Effector memory CD8-positive, alpha-beta T cell (primary cell): ENCODE data around the gene GHRHR.

ENCODE experiments used
- ATAC-seq: fragments of 150-1000 bp; cut with Tn5 transposase; replicated peaks from 2 replicates; pipeline ENCODE4 v1.10.0; 2021; ENCODE audit warnings: mild to moderate bottlenecking, moderate library complexity
- DNase-seq, 3 experiments: peaks; one replicate each; pipeline ENCODE4 v3.0.0; 2021
- H3K27ac Mint-ChIP-seq, 2 donors: one replicate each; pipeline ENCODE4 v1.8.0; 2022; ENCODE audit warnings: mild to moderate bottlenecking in 2 of 2, mixed read lengths in 2 of 2, moderate library complexity in 2 of 2
- H3K27me3 Mint-ChIP-seq, 2 donors: one replicate each; pipeline ENCODE4 v1.8.0; 2022; ENCODE audit warnings: mixed read lengths in 2 of 2
- H3K36me3 Mint-ChIP-seq: one replicate; pipeline ENCODE4 v1.8.0; 2022; ENCODE audit warnings: mild to moderate bottlenecking, moderate library complexity, mixed read lengths; ENCODE audit not compliant: insufficient read depth
- H3K4me1 Mint-ChIP-seq, 2 donors: one replicate each; pipeline ENCODE4 v1.8.0; 2022; ENCODE audit warnings: low read depth in 2 of 2, mixed read lengths in 2 of 2
- H3K4me3 Mint-ChIP-seq, 2 donors: one replicate each; pipeline ENCODE4 v1.8.0; 2022; ENCODE audit warnings: mild to moderate bottlenecking in 2 of 2, mixed read lengths in 2 of 2, moderate library complexity in 2 of 2
- H3K9me3 Mint-ChIP-seq, 2 donors: one replicate each; pipeline ENCODE4 v1.8.0; 2022; ENCODE audit warnings: mixed read lengths in 2 of 2
- total RNA-seq, 9 experiments: gene quantifications; one replicate each; lab custom pipeline; 2026; lab: John Stamatoyannopoulos, UW

GHRHR gene
- 0 to 0.13 (median 0) reads per million in 9 experiments for total RNA-seq

DNA sequence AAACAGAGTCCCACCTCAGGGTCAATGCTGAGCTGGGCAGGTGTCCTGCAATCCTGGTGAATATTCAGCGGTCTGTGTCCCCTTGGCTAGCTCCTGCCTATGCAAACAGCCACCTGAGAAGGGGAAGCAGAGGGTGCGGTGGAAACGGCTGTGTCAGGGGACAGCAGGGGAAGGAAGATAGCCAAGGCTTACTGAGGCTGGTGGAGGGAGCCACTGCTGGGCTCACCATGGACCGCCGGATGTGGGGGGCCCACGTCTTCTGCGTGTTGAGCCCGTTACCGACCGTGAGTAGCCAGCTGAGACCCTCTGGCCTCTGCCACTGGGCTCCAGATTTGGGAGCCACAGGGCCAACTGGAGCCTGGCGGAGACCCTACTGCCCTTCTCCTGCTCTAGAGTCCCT is at the start of gene GHRHR:
GHRHR (plus strand) TSS at position 112 of the 400 bp plus-strand sequence; CDS start at position 228, 116 bp downstream.
- ATAC-seq (no peak), DNase-seq (no peak)
- no peaks in the 10 kb centered on the region for H3K9me3 Mint-ChIP-seq
- no peaks in the 10 kb centered on the region for H3K4me1 Mint-ChIP-seq
- peaks cover 24 to 41% of the 10 kb centered on the region in 2 donors for H3K27me3 Mint-ChIP-seq
- H3K4me3 Mint-ChIP-seq, result no peak within 1 kb of the TSS
- H3K27ac Mint-ChIP-seq, result no peak within 1 kb of the TSS
- no peaks in the 10 kb centered on the region for H3K36me3 Mint-ChIP-seq

DNA sequence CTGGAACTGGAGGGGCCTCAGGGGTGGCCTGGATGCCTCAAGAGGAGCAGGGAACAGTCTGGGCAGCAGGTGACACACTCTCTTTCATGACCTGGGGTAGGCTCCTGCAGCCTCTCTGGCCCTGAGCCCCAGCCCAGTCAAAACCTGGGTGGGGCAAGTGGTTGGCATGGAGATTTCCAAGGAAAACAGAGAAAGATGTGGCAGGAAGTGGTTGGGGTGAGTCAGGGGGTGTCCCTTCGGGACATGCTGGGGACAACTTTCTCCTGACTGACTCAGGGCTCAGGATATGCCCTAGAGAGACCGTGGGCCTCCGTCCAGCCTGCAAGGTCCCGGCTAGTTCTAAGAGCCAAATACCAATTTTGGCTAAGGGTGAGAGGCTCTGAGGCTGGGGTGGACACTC is 49.2 kb upstream of the GHRHR start:
- Mint-ChIP-seq H3K4me1 (no peaks in the 10 kb centered on the region), H3K27ac (no peak overlapping the region), H3K9me3 (no peaks in the 10 kb centered on the region), H3K27me3 (peaks cover 0 to 28% of the 10 kb centered on the region in 2 donors), H3K36me3 (no peaks in the 10 kb centered on the region), H3K4me3 (no peak overlapping the region)
- ATAC-seq, result no peak
- DNase-seq, result no peak

DNA sequence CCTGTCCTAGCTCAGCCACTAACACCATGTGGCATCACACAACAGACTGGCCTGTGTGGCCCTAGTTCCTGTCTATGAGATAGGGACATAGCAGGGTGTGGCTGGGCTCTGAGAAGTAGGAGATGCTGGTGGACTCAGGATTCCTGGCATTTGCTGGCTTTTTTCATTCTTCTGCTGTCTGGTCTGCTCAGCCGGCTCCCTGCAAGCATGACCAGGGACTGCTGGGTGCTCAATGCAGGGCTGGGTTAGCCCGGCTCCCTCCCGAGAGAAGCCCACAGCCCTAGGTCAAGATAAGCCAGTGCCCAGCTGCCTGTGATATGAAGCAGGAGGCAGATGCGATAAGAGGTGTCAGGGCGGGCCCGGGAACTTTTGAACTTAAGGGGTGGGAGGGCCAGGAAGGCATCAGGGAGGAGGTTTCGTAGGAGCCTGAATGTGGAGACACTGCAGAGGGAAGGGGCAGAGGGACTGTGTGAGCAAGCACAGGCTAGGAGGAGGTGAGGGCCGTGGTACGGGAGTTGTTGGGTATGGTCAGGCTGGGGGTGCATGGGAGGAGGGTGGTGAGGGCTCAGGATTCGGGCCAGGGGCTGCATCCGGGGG is 48.6 kb upstream of the GHRHR start:
- no peak for DNase-seq
- no peaks in the 10 kb centered on the region for H3K36me3 Mint-ChIP-seq
- H3K9me3 Mint-ChIP-seq, result no peaks in the 10 kb centered on the region
- H3K4me1 Mint-ChIP-seq, result no peaks in the 10 kb centered on the region
- H3K4me3 Mint-ChIP-seq, result no peak overlapping the region
- no peak for ATAC-seq
- H3K27me3 Mint-ChIP-seq, result peaks cover 0 to 28% of the 10 kb centered on the region in 2 donors
- H3K27ac Mint-ChIP-seq, result no peak overlapping the region

DNA sequence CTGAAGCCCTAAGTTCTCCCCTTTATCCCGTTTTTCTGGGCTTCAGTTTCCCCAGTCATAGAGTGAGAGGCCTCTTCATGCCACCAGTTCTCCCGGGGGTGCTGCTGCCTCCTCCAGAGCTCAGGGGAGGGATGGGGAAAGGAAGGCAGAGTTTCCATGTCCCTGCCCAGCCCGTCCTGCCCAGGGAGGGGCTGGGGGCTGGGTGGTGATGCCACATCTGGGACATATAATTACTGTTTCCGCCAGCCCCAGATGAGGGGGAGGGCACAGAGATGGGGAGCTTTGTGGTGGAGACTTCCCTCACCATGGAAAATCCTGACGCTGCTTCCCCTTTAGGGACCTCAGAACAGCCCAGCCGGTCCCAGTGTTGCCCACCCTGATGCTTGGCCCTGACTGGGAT is 48.0 kb upstream of the GHRHR start:
- Mint-ChIP-seq H3K36me3 (no peaks in the 10 kb centered on the region), H3K9me3 (no peaks in the 10 kb centered on the region), H3K4me3 (no peak overlapping the region), H3K27ac (no peak overlapping the region), H3K27me3 (peaks cover 0 to 28% of the 10 kb centered on the region in 2 donors), H3K4me1 (no peaks in the 10 kb centered on the region)
- DNase-seq (no peak), ATAC-seq (no peak)

DNA sequence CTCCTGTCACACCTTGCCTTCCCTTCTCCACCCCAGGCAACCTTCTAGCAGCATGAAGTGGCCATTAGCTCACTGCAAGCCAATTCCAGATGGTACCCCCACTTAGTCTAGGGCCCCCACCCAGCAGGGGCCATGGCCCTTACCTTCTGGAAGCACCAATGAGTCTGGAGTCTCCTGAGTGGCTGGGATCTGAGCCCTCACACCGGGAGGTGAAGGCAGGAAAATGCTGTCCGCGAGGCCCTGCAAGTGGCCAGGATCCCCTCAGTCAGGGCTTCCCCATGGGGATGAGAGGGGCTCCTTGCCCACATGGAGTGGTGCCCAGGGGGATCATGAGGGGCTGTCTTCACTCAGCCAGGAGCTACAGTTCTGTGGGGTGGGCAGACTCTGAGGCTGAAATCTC is 47.5 kb upstream of the GHRHR start:
- peaks cover 0 to 28% of the 10 kb centered on the region in 2 donors for H3K27me3 Mint-ChIP-seq
- H3K4me3 Mint-ChIP-seq, result no peak overlapping the region
- no peak for ATAC-seq
- no peak overlapping the region for H3K27ac Mint-ChIP-seq
- DNase-seq, result no peak
- H3K36me3 Mint-ChIP-seq, result no peaks in the 10 kb centered on the region
- H3K9me3 Mint-ChIP-seq, result no peaks in the 10 kb centered on the region
- no peaks in the 10 kb centered on the region for H3K4me1 Mint-ChIP-seq

DNA sequence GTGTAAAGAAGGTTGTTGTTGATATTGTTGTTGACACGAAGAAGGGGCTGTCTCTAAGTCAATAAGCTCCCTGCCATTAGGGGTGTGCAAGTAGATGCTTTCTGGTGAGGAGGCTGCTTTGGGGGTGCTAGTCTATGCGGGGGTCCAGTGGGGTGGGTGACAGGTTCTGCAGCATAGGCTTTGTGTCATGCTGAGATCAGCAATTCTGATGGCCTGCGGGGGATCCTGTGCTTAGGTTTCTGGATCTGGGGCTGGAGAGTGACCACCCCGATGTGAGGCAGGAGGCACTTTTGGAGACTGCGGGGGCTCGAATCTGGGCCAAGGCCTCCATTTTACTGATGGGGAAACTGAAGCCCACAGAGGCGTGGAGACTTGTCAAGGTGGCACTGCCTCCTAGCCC is 47.0 kb upstream of the GHRHR start:
- Mint-ChIP-seq H3K27ac (no peak overlapping the region), H3K4me1 (no peaks in the 10 kb centered on the region), H3K36me3 (no peaks in the 10 kb centered on the region), H3K9me3 (no peaks in the 10 kb centered on the region), H3K4me3 (no peak overlapping the region), H3K27me3 (peaks cover 0 to 27% of the 10 kb centered on the region in 2 donors)
- no peak for ATAC-seq
- DNase-seq, result no peak

DNA sequence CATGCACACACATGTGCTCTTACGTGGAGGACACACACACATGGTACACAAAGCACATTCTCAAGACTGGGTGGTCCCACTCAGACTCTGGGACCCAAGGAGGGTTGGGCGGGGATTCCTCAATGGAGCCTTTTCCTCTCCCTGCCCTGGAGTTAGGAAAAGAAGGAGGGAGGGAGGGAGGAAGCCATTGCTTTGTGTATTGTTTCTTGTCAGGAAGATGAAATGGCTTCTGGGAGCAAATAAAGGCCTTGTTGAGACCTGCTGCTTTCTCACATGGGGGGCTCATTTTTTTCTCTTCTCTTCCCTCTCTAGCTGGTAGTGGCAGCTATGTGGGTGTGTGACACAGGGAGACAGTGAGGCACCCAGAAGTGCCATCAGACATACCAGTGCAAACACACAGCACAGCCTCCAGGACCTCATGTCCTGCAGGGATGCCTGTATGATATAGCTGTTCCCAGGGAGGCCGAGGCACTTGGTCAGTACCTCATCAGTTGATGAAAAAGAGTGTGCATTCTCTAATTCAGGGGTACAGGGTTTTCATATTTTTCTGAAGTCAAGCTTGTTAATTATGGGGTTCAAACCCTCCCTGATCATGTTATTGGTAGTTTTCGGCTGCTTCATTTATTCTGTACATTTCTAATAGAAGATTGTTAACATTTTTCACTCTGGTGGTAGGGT is 46.4 kb upstream of the GHRHR start:
- Mint-ChIP-seq H3K9me3 (no peaks in the 10 kb centered on the region), H3K4me3 (no peak overlapping the region), H3K27ac (no peak overlapping the region), H3K36me3 (no peaks in the 10 kb centered on the region), H3K27me3 (peaks cover 0 to 21% of the 10 kb centered on the region in 2 donors), H3K4me1 (no peaks in the 10 kb centered on the region)
- DNase-seq (no peak), ATAC-seq (no peak)

DNA sequence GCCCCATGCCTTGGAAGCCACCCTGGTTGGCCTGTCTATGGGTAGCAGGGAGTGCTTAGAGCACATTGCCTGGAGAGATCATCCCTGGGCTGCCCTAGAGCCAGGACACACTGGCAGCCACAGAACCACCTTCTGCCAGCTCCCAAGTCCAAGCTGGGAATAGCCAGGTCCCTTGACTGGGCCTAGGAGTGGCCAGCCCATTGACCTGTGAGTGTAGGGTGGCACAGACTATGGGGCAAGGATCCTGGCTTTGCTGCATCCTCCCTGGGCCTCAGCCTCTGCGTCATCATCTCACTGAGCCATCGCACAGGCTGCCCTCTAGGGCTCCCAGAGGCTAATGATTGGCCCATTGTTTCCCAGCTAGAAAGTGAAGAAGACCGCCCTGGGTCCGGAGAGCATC is 45.1 kb upstream of the GHRHR start:
- Mint-ChIP-seq H3K27ac (no peak overlapping the region), H3K9me3 (no peaks in the 10 kb centered on the region), H3K27me3 (peaks cover 0 to 15% of the 10 kb centered on the region in 2 donors), H3K36me3 (no peaks in the 10 kb centered on the region), H3K4me3 (no peak overlapping the region), H3K4me1 (no peaks in the 10 kb centered on the region)
- no peak for DNase-seq
- no peak for ATAC-seq

DNA sequence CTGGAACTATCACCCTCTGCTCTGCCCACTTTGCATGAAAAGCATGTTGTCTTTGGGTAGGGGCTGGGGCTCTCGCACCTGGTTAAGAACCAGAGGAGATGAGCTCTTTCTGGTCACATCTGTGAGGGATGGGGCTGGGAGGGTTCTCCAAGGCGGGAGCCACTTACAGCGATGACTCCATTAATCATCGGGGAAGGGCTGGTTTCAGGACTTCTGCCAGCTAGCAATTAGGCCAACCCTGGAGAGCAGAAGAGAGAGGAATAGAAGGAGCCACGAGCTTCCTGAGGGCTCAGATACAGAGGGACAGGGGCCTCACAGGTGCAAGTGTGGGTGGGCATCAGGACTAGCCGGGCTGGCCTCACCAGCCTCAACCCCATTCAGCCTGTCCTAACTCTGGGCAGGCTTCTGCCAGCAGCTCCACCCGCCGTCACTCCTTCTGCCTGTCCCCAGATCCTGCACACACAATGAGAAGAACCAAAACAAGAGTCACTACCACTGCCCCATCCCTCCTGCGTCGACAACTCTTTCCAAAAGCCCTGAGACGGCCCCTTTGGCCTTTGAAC is 43.7 kb upstream of the GHRHR start:
- H3K4me1 Mint-ChIP-seq, result no peaks in the 10 kb centered on the region
- H3K27me3 Mint-ChIP-seq, result peaks cover 0 to 6% of the 10 kb centered on the region in 2 donors
- H3K9me3 Mint-ChIP-seq, result no peaks in the 10 kb centered on the region
- ATAC-seq (no peak), DNase-seq (no peak)
- no peaks in the 10 kb centered on the region for H3K36me3 Mint-ChIP-seq
- H3K4me3 Mint-ChIP-seq, result no peak overlapping the region
- no peak overlapping the region for H3K27ac Mint-ChIP-seq

DNA sequence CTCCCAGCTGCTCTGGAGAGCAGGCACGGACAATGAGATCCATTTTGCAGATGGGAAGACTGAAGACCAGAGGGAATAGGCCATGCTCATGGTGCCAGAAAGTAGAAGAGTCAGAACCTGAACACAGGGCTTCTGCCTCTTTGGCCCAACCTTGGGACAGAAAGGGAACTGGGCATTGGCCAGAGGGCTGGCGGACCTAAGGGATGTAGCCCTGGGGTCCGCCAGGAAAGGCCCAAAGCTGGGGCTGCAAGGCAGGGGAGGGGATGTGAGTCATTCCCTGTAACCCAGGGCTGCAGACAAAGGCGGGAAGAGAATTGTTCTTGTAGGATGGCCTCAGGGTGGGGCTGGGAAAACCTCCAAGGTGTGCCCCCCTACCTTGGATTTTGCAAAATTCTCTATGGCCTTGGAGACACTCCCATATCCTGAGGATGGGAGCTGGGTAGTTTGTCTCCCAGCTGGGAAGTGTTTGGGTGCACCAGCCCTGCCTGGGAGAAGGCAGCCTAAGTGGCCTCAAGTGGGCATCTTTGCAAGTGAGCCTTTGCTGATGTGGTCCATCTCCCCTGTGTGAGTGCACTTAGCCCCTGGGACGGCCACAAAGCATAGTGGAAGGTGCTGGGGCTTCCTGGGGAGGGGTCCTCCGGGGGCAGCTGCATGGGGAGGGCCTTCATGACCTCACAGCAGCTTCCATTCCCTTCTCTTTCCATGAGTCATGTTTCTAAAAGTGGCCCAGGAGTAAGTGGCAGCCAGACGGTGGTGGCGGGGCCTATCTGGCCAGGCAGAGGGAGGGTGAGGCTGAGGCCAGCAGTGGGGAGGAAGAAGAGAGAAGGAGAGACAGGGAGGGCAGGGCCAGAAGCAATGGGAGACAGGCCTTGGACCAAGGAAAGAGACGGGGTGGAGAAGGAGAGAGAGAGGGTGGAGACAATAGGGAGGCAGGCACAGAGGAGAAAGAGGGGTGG is 42.9 kb upstream of the GHRHR start:
- ATAC-seq, result no peak
- H3K4me1 Mint-ChIP-seq, result no peaks in the 10 kb centered on the region

DNA sequence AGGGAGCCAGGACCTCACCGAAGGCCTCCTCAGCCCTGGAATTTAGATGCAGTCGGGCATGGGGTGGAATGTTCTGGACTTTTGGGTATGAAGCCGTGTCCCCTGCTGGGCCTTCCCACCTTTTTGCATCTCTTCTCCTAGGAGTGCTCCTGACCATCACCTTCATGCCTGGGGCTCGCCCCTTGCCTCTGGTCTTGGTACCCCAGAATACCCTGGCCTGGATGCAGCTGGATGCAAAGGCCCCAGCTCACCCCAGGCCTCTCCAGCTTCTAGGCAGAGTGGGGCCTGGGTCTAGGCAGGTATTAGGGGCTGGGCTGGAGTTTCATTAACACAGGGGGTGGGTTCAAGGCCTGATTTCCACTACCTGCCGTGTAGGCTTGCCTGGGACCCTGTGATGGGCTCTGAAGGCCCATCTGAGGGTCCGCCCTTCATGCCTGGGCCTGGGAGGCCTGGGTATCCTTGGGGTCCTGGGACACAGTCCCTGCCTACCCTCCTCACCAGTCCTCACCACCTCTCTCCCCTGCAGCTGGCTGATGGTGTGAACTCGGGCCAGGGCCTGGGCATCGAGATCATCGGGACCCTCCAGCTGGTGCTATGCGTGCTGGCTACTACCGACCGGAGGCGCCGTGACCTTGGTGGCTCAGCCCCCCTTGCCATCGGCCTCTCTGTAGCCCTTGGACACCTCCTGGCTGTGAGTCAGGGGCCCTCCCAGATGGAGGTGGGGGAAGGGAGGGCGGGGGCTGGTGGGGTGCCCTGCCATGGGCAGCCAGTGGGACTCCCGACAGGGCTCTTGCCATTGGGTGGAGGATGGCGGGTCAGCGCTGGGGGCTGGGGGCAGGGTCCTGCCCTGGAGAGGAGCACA is 42.0 kb upstream of the GHRHR start:
- no peak overlapping the region for H3K4me3 Mint-ChIP-seq
- ATAC-seq (no peak), DNase-seq (no peak)
- no peaks in the 10 kb centered on the region for H3K36me3 Mint-ChIP-seq
- H3K27me3 Mint-ChIP-seq, result no peaks in the 10 kb centered on the region
- H3K9me3 Mint-ChIP-seq, result peaks cover 0 to 3% of the 10 kb centered on the region in 2 donors
- no peak overlapping the region for H3K27ac Mint-ChIP-seq
- no peaks in the 10 kb centered on the region for H3K4me1 Mint-ChIP-seq

More for the DNA sequence above, 42.9 kb upstream of the GHRHR start:
- H3K4me3 Mint-ChIP-seq, result no peak overlapping the region
- no peak overlapping the region for H3K27ac Mint-ChIP-seq
- no peaks in the 10 kb centered on the region for H3K9me3 Mint-ChIP-seq
- DNase-seq, result no peak
- no peaks in the 10 kb centered on the region for H3K27me3 Mint-ChIP-seq
- no peaks in the 10 kb centered on the region for H3K36me3 Mint-ChIP-seq

DNA sequence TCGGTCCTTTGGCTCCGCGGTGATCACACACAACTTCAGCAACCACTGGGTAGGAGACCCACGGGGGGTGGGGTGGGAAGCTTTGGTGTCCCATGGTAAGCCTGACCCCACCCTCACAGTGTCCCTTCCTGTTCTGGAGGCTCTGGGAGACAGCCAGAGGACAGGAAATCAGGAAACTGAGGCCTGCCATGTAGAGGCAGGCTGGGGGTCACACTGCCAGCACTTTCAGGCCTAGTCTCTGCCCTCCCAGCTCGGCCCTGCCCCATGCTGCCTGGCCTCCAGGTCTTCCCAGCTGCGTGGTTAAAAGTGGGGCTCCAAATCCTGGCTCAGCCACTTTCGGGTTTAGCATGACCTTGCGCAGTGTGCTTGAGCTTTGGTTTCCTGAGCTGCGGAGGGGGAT is 41.2 kb upstream of the GHRHR start:
- ATAC-seq (no peak), DNase-seq (no peak)
- peaks cover 0 to 5% of the 10 kb centered on the region in 2 donors for H3K9me3 Mint-ChIP-seq
- no peak overlapping the region for H3K27ac Mint-ChIP-seq
- no peak overlapping the region for H3K4me3 Mint-ChIP-seq
- H3K4me1 Mint-ChIP-seq, result no peaks in the 10 kb centered on the region
- H3K27me3 Mint-ChIP-seq, result no peaks in the 10 kb centered on the region
- no peaks in the 10 kb centered on the region for H3K36me3 Mint-ChIP-seq
